Adrenal gland (tissue), 12 donors: ENCODE measurements around the gene UGT2B17. TPM values are rescaled to one million over a fixed set of nuclear protein-coding genes. Genes with fewer than 3 reads are reported as not detected.

Source experiments
- DNase-seq, 7 donors: peaks; one replicate each; pipeline ENCODE4 v3.0.0-alpha.2; 2019 to 2020
- H3K27ac ChIP-seq, 5 donors: fragments of 200-600 bp; sonication (generic) in 4 of 5; 1 replicate in 3 of 5; 2 replicates in 2 of 5; pipeline versions ENCODE4 v1.5.1 to v1.8.0; 2016 to 2020; ENCODE audit warnings: mild to moderate bottlenecking in 1 of 5
- H3K27me3 ChIP-seq: fragments of 200-600 bp; 2 replicates; pipeline ENCODE4 v1.8.0; 2021
- H3K36me3 ChIP-seq, 2 donors: fragments of 200-600 bp; replicated peaks in 1 of 2; 1 replicate in 1 of 2; 2 replicates in 1 of 2; pipeline versions ENCODE4 v1.5.1 to v1.8.0; 2018 to 2022
- H3K4me1 ChIP-seq, 2 donors: fragments of 200-600 bp; replicated peaks in 1 of 2; 1 replicate in 1 of 2; 2 replicates in 1 of 2; pipeline versions ENCODE4 v1.5.1 to v1.8.0; 2018 to 2021
- H3K4me3 ChIP-seq, 4 donors: fragments of 200-600 bp; sonication (generic) in 3 of 4; one replicate each; pipeline ENCODE4 v1.5.1; 2016 to 2018
- H3K9me3 ChIP-seq, 3 donors: fragments of 200-600 bp; sonication (generic) in 1 of 3; replicated peaks in 1 of 3; 1 replicate in 2 of 3; 2 replicates in 1 of 3; pipeline versions ENCODE4 v1.5.1 to v1.8.0; 2016 to 2021
- POLR2A ChIP-seq, 2 donors: fragments of 450-650 bp; IDR thresholded peaks; one replicate each; pipeline ENCODE4 v1.6.1; 2017; ENCODE audit warnings: antibody characterized with exemption in 2 of 2, mild to moderate bottlenecking in 2 of 2, moderate library complexity in 1 of 2
- WGBS, 4 donors: extraction: QIAGEN DNeasy Blood & Tissue Kit in 2 of 4; methylation state at CpG; one replicate each; pipeline versions ENCODE4 v1.1.5 to v1.1.7; 2013 to 2017; 5-methylcytosine and 5-hydroxymethylcytosine counted together
- intact Hi-C, 2 donors: fragments of 100-400 bp; cut with DNase I; formaldehyde crosslinking; loops; one replicate each; pipeline versions ENCODE4 v1.14.1 to v1.15.0; 2022 to 2023
- polyA plus RNA-seq, 3 donors: library from polyadenylated mRNA; stranded (reverse); fragments of 200-250 nt in 2 of 3; fragments of 350-450 nt in 1 of 3; fragmentation: Illumina TruSeq in 1 of 3; extraction: RNeasy Lipid Tissue Mini Kit (QIAGEN cat#74804) in 1 of 3; gene quantifications; one replicate each; pipeline ENCODE4 v1.2.3, GENCODE V29; 2013 to 2014
- total RNA-seq, 9 donors: library from RNA; depleted of rRNA in 4 of 9; stranded (reverse); fragments of >200 nt in 4 of 9; fragments of 120-200 nt in 1 of 9; fragmentation: NEBNext Ultra II Directional in 1 of 9; extraction: Animal tissue kit (Norgen Biotek cat#: 25700) in 1 of 9; gene quantifications; one replicate each; pipeline versions ENCODE4 v1.1.0 to v1.2.4, GENCODE V29; 2013 to 2023
- TF ChIP-seq, protein P1 (sequence below), 6 experiments: fragments of 450-650 bp in 4 of 6; fragments of 200-600 bp in 2 of 6; sonication (generic) in 1 of 6; IDR thresholded peaks; 1 replicate in 5 of 6; 2 replicates in 1 of 6; pipeline versions ENCODE4 v1.5.1 to v1.8.0; 2016 to 2021; ENCODE audit warnings: antibody characterized with exemption in 6 of 6, mild to moderate bottlenecking in 2 of 6, moderate library complexity in 1 of 6
- donor health status: healthy with polysubstance abuse.
- donor health status: Bipolar disorder and iron deficiency.
- donor health status: DM: yes; HTN: yes; CAD: no.
- donor health status: DM: no; HTN: no; CAD: no.
- donor health status: DM: no; HTN: no; CAD: no.
- donor health status: DM: yes; HTN: yes; CAD: no.

UGT2B17 gene
- total and polyA plus RNA-seq, 12 donors: 0.08 to 0.22 (median 0.15) TPM; not detected in 8

DNA sequence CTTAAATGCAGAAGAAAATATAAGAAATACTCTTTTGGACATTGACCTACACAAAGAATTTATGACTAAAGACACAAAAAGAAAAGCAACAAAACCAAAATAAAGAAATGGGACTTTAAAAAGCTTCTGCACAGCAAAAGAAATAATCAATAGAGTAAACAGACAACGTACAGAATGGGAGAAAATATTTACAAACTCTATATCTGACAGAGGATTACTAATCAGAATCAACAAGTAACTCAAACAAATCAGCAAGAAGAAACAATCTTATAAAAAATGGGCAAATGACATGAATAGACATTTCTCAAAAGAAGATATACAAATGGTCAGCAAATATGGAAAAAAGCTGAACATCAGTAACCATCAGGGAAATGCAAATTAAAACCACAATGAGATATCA lies 37.6 kb upstream of the UGT2B17 start:
- WGBS, 4 donors: 39 to 59% (median 42%) methylated on average over 1 of the region's 1 CpG; no CpG with 5 or more reads in 1 of the 4 donors

DNA sequence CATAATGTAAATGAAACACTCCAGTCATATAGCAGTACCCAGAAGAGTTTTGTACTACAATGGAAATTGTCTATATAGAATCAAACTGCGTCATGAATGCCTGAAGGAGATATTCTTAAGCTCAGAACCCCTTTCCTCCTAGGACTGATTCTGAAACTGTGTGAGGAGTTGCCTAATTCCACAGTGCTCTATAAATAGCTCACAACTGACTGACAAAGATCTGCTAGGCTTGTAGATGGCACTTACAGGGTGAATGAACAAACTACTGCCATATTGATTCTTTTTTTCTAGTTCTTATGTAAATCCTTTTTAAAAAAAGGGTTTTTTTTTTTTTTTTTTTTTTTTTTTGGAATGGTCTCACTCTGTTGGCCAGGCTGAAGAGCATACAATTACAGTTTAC lies 30.1 kb upstream of the UGT2B17 start:
- Histone ChIP-seq H3K9me3 (no peaks in the 10 kb centered on the region), H3K4me3 (no peak overlapping the region), H3K36me3 (no peaks in the 10 kb centered on the region), H3K4me1 (no peaks in the 10 kb centered on the region), H3K27me3 (no peaks in the 10 kb centered on the region), H3K27ac (no peak overlapping the region)
- no peak for DNase-seq
- intact Hi-C loops: no loop called here
- TF ChIP-seq POLR2A (IDR thresholded peaks at IDR 0.05): no peak
- TF ChIP-seq, protein P1, sequence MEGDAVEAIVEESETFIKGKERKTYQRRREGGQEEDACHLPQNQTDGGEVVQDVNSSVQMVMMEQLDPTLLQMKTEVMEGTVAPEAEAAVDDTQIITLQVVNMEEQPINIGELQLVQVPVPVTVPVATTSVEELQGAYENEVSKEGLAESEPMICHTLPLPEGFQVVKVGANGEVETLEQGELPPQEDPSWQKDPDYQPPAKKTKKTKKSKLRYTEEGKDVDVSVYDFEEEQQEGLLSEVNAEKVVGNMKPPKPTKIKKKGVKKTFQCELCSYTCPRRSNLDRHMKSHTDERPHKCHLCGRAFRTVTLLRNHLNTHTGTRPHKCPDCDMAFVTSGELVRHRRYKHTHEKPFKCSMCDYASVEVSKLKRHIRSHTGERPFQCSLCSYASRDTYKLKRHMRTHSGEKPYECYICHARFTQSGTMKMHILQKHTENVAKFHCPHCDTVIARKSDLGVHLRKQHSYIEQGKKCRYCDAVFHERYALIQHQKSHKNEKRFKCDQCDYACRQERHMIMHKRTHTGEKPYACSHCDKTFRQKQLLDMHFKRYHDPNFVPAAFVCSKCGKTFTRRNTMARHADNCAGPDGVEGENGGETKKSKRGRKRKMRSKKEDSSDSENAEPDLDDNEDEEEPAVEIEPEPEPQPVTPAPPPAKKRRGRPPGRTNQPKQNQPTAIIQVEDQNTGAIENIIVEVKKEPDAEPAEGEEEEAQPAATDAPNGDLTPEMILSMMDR (IDR thresholded peaks at IDR 0.05): no peak
- WGBS, 4 donors: 64 to 100% (median 88%) methylated on average over 1 of the region's 1 CpG; no CpG with 5 or more reads in 1 of the 4 donors

More for the DNA sequence above, 37.6 kb upstream of the UGT2B17 start:
- Histone ChIP-seq H3K27me3 (no peaks in the 10 kb centered on the region), H3K4me1 (no peaks in the 10 kb centered on the region), H3K4me3 (no peak overlapping the region), H3K9me3 (no peaks in the 10 kb centered on the region), H3K36me3 (no peaks in the 10 kb centered on the region), H3K27ac (no peak overlapping the region)
- DNase-seq: no peak
- no peak for TF ChIP-seq POLR2A (IDR thresholded peaks at IDR 0.05)
- TF ChIP-seq, protein P1 (IDR thresholded peaks at IDR 0.05): no peak
- intact Hi-C loops: no loop called here

DNA sequence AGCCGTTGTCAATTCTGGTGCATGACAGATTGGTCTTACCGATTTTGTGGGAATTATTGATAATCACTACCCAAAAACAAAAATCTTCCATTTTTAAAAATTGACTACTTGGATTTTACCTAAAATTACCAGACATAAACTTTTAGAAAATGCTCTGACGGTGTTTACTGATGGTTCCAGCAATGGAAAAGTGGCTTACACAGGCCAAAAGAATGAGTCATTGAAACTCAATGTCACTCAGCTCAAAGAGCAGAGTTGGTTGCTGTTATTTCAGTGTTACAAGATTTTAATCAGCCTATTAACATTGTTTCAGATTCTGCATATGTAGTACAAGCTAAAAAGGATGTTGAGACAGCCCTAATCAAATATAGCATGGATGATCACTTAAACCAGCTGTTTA lies 23.0 kb upstream of the UGT2B17 start:
- no peak overlapping the region for H3K4me3 ChIP-seq
- no peaks in the 10 kb centered on the region for H3K4me1 ChIP-seq
- intact Hi-C loops: no loop called here
- DNase-seq: no peak
- H3K27me3 ChIP-seq: no peaks in the 10 kb centered on the region
- no peak for TF ChIP-seq POLR2A (IDR thresholded peaks at IDR 0.05)
- TF ChIP-seq, protein P1 (IDR thresholded peaks at IDR 0.05): no peak
- no peaks in the 10 kb centered on the region for H3K36me3 ChIP-seq
- 47 to 69% (median 61%) methylated on average over 3 of the region's 3 CpGs; no CpG with 5 or more reads in 1 of the 4 donors for WGBS, 4 donors
- no peaks in the 10 kb centered on the region for H3K9me3 ChIP-seq
- no peak overlapping the region for H3K27ac ChIP-seq

DNA sequence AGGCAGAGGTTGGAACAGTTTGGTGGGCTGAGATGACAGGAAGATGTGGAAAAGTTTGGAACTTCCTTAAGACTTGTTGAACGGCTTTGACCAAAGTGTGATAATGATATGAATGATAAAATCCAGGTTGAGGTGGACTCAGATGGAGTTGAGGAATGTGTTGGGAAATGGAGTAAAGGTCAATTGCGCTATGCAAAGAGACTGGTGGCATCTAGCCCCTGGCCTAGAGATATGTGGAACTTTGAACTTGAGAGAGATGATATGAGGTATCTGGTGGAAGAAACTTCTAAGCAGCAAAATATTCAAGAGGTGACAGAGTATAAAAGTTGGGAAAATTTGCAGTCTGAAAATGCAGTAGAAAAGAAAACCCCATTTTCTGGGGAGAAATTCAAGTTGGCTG lies 21.4 kb upstream of the UGT2B17 start:
- Histone ChIP-seq H3K4me1 (no peaks in the 10 kb centered on the region), H3K27me3 (no peaks in the 10 kb centered on the region), H3K9me3 (no peaks in the 10 kb centered on the region), H3K4me3 (no peak overlapping the region), H3K27ac (no peak overlapping the region), H3K36me3 (no peaks in the 10 kb centered on the region)
- WGBS, 4 donors: 84 to 93% (median 92%) methylated on average over 2 of the region's 2 CpGs; no CpG with 5 or more reads in 1 of the 4 donors
- no peak for DNase-seq
- no peak for TF ChIP-seq POLR2A (IDR thresholded peaks at IDR 0.05)
- TF ChIP-seq, protein P1 (IDR thresholded peaks at IDR 0.05): no peak
- intact Hi-C loops: no loop called here
